GM12864 (cell line): ENCODE measurements around the gene TSHZ3.

Experiments used
- DNase-seq: peaks from one replicate; pipeline ENCODE4 v3.0.0-alpha.2; 2011; ENCODE audit warnings: low read depth
- H3K4me3 ChIP-seq: 2 replicates; pipeline ENCODE4 v1.5.1; 2011; ENCODE audit warnings: mild to moderate bottlenecking, low read depth, low read length, control low read depth
- TF ChIP-seq, protein P1 (sequence below): IDR thresholded peaks from 2 replicates; pipeline ENCODE4 v1.5.1; 2011; ENCODE audit warnings: low read depth, mild to moderate bottlenecking, moderate library complexity, low read length, control low read depth, inconsistent platforms; ENCODE audit errors: missing control alignments

The TSHZ3 gene

DNA sequence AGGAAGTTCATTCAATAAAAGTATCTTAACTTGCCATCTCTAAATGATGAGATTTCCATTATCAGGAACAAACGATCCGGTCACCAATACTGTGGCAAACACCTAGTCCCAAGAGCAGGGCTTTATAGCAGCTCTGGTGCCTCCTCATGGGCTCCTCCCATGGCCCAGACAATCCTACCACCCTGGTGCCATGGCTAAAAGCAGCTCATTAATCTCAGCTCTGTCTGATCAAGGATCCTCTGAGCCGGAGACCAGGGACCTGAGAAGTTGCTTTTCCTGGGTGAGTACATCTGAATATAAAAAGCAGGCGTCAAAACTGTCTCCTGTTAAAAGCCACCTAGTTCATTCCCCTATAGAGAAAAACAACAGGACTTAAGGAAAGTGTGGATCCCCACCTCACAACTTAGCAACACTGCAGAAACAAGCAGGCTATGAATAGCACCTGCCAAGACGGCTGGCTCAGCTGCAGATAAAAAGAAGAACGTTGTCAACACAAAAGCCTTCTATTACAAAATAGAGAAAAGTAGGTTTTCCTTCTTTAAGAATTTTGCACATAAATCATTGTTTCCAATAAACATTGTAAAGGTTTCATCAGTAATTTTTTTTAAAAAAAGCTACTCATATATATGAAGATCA lies 30.3 kb downstream of the TSHZ3 start:
- TF ChIP-seq, protein P1, sequence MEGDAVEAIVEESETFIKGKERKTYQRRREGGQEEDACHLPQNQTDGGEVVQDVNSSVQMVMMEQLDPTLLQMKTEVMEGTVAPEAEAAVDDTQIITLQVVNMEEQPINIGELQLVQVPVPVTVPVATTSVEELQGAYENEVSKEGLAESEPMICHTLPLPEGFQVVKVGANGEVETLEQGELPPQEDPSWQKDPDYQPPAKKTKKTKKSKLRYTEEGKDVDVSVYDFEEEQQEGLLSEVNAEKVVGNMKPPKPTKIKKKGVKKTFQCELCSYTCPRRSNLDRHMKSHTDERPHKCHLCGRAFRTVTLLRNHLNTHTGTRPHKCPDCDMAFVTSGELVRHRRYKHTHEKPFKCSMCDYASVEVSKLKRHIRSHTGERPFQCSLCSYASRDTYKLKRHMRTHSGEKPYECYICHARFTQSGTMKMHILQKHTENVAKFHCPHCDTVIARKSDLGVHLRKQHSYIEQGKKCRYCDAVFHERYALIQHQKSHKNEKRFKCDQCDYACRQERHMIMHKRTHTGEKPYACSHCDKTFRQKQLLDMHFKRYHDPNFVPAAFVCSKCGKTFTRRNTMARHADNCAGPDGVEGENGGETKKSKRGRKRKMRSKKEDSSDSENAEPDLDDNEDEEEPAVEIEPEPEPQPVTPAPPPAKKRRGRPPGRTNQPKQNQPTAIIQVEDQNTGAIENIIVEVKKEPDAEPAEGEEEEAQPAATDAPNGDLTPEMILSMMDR, result no peak
- no peak for DNase-seq
- no peak overlapping the region for H3K4me3 ChIP-seq

DNA sequence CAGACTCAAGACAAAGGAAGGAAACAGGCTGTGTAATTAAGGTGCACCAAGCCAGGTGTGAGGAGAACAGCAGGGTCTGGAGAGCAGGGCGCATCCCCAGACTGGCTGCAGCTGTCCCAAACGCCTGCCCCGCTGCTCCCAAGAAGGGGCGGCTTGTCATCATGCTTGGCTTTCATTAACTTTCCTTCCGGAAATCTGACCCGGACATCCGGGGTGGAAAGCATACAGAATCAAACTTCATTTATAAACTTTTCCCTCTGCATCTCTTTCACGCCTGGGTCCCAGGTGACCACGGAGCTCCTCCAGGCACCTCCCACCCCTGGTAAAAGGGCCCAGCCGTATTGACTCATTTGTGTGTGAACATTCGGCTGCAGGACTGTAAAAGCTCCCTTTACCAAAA lies 31.7 kb downstream of the TSHZ3 start:
- TF ChIP-seq, protein P1, result no peak
- DNase-seq, result no peak
- no peak overlapping the region for H3K4me3 ChIP-seq

- DNase-seq, result no peak
- TF ChIP-seq, protein P1, result no peak
- H3K4me3 ChIP-seq, result no peak overlapping the region
Observed at GRCh38 chr19:31317093-31317492, 32.1 kb downstream of the TSHZ3 start.

DNA sequence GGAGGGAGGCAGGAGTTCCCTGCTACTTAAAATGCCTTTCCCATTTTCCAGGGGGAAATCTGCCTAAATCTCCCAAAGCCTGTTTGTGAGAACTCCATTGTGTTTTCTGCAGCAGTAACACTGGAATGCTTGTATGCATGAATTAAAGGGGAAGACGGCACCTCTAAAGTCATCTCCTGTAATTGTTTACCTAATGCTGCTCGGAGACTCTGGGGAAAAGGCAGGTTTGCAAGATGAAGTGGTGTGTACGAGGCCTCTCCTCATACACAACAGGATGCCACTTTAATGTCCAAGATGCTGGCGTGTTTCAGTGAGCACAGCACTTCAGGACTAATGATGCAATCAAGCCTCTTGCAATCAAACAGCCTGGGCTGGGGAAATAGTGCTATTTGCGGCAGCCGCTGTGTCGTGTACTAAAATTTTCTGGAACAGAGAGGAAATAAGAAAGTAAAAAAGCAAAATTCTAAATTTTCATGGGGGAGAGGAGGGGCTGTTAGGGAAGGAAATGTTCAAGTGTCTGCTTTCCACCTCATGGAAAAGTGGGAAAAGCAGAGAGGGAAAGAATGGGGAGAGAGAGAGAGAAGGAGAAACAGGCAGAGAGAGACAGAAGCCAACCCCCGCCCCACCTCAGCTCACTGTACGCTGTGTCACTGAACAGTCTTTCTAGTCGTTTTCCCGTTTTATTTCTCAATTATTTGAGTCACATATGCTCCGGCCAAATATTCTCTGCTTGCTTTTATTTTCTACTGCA lies 32.9 kb downstream of the TSHZ3 start:
- TF ChIP-seq, protein P1, result no peak
- DNase-seq, result no peak
- H3K4me3 ChIP-seq, result no peak overlapping the region

DNA sequence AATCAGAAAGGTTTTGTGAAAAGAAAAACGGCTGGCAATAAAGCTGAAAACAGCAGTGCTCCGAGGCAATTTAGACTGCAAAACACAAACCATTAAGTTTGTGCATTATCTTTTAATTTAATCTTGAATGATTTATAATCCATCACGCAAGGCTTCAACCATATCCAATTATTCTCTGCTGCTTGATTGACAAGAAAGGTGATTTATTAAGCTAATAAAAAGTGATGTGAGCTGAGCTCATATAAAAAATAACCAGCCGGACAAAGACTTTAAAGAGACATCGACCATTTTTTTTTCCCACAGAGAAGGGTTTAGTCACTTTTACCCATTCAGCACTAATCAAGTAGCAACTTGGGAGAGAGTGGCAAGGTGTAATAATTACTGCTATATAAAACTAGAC lies 33.6 kb downstream of the TSHZ3 start:
- no peak overlapping the region for H3K4me3 ChIP-seq
- TF ChIP-seq, protein P1, result no peak
- no peak for DNase-seq

- no peak for DNase-seq
- TF ChIP-seq, protein P1, result no peak
- H3K4me3 ChIP-seq, result no peak overlapping the region
Observed at GRCh38 chr19:31314849-31315629, 34.2 kb downstream of the TSHZ3 start.
